GM18909 (cell line): Measurements from ENCODE around the gene IFNGR2.
"Not testable (repeated sequence)": the region's sequence is repeated elsewhere in the genome, so short reads cannot be mapped to it uniquely, and the experiment has no call there.

Experiments used
- ATAC-seq: cut with Tn5 transposase; IDR thresholded peaks from one replicate; pipeline ENCODE4 v1.9.1; 2021; ENCODE audit warnings: mild to moderate bottlenecking; ENCODE audit not compliant: unreplicated experiment, poor library complexity

Gene IFNGR2

DNA sequence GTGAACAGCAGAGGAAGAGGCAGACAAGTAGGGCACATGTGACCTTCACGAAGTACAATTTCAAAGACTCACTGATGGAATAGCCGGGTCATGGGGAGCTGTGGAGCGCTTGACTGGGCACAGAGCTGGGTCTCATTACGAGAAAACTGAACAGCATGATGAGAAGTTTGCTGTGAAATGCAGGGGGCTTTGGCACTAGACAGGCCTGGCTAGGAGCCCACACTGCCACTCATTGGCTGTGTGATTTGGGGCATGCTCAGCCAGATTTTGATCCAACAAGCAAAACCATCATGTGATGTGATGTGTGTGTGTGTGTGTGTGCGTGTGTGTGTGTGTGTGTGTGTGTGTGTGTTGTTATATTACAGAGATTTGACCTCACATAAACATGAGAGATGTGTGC lies 4.9 kb upstream of the IFNGR2 start:
- no peak for ATAC-seq

DNA sequence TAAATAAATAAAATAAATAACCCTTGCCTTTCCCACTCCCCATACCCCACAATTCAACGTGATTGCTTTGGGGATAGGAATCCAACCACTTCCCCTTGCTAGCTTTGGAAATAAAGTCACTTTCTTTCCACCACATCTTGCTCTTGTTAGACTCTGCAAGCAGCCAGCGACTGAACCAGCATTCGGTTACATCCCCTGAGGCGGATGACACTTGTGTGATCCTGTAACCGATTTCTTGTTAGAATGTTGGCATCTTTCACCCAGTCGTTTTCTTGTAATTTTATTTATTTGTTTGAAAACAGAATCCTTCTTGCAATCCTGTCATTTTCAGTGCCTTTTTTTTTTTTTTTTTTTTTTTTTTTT lies 1.6 kb upstream of the IFNGR2 start:
- ATAC-seq = no peak

DNA sequence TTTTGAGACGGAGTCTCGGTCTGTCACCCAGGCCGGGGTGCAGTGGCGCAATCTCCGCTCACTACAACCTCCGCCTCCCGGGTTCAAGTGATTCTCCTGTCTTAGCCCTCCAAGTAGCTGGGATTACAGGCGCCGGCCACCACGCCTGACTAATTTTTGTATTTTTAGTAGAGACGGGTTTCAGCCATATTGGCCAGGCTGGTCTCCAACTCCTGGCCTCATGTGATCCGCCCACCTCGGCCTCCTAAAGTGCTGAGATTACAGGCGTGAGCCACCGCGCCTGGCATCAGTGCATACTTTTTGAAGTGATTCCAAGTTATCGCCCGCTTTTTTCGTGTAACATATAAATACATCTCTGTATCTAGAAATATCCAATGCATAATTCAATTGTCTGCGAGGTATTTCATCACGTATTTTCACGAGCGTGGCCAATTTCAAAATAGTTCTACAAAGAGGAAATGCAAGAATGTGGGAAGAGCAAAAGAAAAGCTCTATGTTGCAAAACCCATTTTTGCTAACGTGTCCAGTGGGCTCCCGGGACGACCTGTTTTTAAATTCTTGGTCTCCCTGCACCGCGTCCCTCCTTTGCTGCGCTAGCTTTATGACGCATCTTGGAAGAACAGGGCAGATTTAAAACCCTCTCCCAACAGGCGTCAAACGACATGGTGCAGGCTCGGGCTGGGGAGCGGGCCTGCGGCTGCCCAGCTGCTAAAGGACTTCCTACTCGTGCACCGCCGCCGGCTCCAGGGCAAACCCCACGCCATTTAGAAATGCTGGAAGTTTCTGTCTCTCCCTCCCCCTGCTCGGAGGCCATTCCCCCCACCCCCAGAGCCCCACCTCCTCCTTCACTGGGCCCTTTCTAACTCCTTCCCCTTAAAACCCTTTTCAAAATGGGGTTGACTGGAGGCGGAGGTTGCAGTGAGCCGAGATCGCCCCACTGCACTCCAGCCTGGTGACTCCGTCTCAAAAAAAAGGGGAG lies 923 bp upstream of the IFNGR2 start:
- ATAC-seq = no peak

DNA sequence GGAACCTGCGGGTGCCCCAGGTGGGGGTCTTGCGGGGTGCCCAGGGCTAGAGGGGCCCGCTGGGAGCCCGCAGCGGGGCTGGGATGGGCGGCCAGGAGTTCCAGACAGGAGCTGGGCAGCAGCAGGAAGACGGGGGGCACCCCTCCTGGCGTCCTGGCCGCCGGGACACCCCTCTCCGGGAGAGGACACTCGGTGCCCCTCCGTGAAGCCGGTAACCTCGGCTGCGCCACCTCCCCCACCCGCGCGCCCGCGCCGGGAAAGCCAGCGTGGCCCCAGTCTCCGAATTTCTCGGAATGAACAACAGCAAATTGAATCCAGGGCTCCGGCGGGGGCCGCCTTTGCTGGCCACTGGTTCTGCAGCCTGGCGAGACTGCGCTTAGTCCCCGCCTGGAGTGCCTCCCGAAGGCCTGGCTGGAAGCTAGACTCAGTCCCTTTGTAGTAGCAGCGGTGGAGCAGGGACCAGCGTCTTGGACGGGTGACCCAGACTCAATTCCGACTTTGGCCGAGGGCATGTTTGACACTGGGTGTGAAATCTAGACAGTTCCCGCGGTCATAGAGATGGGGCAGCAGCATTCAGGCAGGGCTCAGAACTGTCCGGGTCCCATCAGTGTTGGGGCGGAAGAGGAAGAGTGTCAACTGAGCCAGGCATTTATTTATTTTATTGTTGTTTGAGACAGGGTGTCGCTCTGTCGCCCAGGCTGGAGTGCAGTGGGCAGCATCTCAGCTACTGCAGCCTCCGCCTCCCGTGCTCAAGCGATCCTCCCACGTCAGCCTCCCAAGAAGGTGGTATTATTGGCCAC lies 773 bp downstream of the IFNGR2 start:
- ATAC-seq = no peak

DNA sequence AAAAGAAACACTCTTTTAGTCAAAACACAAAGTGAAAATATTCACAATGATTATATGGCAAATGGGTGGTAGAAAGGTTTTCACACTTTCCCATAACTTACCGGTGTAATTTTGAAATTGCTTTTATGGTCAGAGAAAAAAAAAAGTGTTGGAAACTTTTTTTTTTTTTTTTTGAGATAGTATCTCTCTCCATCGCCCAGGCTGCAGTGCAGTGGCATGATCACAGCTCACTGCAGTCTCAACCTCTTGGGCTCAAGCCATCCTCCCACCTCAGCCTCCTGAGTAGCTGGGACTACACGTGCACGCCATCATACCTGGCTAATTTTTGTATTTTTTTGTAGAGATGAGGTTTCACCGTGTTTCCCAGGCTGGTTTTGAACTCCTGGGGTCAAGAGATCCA lies 3.3 kb downstream of the IFNGR2 start:
- no peak for ATAC-seq

DNA sequence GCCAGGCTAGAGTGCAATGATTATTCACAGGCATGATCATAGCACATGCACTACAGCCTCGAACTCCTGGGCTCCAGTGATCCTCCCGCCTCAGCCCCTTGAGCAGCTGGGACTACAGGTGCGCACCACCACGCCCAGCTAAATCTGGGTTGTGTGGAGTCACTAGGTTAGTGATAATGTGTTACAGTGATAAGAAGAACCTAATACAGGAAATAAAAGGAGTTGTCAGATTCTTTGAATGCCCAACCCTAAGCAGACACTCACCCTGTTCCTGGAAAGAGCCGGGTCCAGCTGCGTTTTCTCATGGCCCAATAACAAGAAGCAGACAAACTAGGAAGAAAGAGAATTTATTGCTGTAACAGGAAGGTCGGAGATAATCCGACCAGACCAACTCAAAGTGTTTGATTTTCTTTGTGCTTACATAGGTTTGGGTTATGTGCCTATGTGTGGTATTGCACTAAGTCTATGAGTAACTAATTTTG lies 8.8 kb downstream of the IFNGR2 start:
- no peak for ATAC-seq

DNA sequence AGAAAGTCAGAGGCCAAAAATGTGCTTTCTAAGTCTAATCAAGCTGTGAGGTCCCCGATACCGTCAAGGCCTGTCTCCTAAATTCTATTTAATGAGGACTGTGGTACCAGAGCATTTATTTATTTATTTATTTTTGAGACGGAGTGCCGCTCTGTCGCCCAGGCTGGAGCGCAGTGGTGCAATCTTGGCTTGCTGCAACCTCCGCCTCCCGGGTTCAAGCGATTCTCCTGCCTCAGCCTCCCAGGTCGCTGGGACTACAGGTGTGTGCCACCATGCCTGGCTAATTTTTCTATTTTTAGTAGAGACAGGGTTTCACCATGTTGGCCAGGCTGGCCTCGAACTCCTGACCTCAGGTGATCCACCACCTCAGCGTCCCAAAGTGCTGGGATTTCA lies 9.2 kb downstream of the IFNGR2 start:
- not testable (repeated sequence) for ATAC-seq

DNA sequence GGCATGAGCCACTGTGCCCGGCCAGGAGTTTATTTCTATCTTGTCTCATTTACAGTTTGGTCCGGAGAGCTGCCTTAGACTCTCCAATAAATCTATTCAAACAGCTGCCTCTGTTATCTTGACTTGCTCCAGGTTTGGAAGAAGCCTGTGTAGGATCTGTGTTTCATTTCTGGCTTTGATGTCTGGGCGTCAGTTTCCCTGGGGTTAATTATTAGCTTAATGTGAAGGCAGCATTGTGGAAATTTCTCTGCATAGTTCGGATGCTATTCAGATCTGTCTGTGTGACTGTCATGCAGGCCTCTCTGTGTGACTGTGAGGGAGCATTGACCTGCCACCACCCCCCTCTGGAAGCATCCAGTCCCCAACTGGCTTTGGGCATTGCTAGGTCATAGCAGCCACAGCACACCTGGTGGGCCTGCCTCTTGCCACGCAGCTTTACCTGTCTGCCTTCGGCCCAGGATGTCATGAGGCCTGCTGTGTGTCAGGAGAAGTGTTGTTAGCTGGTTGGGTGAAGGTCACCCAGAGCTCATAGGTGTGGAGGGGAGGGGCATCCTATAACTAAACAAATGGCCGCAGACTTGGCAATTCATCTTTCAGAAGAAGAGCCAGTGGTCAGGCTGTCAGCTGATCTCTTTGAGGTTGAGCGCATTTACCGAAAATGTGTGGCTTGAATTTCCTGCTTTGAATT lies 9.8 kb downstream of the IFNGR2 start:
- ATAC-seq = peak; percentile 46

DNA sequence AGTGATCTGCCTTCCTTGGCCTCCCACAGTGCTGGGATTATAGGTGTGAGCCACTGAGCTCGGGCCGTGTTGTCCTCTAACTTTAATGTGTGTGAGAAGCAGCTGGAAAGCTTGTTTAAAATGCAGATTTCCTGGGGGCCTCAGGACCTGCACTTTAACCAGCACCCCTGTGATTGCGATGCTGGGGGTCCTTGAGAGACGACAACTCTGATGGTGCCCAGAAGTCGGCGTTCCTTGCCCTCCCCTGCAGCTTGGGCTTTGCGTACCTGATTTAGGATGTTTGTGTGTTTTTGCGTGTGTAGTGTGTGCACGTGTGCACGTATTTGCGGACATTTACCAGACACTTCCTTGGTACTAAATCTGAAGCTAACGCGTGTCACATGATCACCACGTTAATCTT lies 10.9 kb downstream of the IFNGR2 start:
- ATAC-seq = no peak

DNA sequence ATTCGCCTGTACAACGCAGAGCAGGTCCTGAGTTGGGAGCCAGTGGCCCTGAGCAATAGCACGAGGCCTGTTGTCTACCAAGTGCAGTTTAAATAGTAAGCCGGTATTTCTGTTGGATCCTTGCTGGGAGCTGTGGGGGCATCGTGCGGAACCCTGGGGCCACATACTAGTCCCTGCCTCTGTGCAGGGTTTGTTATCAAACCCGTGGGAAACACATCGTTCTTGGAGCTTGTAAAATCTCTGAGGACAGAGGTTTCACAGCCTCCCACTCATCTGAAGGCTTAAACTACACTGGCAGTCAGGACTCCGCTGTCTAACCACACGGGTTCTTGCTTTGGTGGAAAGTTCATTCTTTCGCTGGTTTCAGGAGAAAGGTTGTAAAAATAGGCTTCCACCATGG lies 11.7 kb downstream of the IFNGR2 start:
- ATAC-seq = no peak

DNA sequence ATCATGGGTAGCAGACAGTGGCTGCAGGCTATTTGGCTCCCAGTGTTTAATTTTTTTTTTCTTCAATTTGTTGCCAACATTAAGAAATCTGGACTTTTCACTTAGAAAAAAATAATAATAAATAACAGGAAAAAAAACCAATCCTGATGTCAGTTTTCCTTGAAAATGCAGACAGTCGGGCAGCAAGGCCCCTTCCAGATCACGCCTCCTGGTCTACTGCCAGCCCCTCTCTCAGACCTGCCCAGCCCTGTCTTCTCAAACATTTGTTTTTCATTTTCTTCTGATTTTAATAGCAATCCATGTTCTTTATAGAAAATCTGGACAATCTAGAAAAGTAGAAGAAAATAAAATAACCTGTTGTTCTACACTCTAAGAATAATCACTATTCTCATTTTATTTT lies 15.5 kb downstream of the IFNGR2 start:
- ATAC-seq = no peak

DNA sequence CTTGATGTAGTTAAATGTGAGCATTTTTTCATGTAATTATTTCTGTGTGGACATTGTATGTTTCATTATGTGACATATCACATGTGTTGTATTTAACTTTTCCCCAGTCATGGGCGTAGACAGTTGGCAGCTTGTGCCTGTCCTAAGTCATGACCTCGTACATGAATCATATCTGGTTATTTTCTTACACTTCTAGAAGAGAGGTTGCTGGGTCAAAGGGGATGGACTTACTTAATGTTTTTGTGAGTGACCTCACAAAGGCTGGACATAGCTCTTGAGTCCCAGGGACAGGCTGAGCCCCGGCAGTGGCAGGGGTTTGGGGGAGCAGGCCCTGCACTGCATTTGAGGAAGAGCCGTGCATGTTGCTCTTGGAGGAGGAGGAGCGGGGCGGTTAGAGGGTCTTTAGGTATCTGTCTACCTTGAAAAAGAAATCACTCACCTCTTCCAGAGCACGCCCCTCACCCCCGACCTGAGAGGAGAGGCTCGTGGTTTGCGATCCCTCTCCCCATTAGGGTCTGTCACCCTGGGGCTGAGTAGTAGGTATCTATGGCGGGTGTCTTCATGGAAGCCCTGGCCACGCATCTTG lies 16.4 kb downstream of the IFNGR2 start:
- no peak for ATAC-seq

DNA sequence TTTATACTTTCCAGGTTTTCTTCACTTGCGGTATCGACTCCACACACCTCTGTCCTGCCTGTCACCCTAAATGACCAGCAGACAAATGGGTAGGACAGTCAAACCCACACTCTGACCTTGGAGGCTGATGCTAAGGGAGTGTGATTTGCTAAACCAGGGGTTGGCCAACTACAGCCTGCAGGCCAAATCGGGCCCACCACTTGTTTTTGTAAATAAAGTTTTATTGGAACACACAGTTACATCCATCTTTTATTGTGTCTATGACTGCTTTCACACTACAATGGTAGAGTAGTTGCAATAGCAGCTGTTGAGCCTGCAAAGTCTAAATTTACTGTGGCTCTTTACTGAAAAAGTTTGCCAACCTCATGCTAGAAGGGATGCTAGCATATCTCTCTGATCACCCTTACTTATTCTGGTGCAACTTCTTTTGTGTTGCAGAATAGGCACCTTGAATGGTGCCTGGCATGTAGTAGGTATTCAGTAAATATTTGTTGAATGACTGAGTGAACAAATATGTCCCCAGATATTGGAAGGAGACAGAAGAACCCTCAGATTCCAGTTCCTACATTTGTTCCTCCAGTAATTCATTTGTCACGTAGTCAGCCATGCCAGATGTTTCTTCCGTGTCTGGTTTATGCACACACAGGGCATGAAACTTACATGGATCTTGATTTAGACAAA lies 18.6 kb downstream of the IFNGR2 start:
- ATAC-seq = no peak

DNA sequence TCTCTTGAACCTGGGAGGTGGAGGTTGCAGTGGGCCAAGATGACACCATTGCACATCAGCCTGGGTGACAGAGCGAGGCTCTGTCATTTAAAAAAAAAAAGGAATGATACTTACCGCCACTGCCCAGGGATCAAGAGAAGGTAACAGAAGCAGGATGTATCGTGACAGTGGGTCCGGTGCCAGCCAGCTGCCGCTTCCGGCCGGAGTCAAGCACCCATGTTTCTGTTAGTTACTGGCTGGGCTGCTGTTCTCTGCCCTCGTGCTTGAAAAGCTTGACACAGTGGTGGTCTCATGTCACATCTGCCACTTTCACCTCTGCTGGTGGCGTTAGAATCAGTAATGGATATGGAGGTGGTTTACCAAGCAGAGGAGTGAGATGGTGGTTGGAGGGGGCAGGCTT lies 21.0 kb downstream of the IFNGR2 start:
- ATAC-seq = no peak

DNA sequence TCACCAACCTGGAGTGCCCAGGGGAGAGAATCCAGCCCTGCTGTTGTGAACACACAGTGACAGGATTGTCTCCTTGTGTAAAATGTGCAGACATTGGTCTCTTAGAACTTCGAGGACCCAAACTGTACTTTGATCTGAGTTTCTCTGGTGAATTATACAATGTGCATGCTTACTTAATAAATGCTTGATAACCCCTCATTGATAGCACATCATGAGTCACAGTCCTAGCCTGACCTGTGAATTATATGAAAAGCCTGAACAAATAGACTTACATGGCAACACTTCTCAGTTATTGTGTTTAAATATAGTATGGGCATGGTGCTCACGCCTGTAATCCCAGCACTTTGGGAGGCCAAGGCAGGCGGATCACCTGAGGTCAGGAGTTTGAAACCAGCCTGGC lies 22.6 kb downstream of the IFNGR2 start:
- no peak for ATAC-seq

DNA sequence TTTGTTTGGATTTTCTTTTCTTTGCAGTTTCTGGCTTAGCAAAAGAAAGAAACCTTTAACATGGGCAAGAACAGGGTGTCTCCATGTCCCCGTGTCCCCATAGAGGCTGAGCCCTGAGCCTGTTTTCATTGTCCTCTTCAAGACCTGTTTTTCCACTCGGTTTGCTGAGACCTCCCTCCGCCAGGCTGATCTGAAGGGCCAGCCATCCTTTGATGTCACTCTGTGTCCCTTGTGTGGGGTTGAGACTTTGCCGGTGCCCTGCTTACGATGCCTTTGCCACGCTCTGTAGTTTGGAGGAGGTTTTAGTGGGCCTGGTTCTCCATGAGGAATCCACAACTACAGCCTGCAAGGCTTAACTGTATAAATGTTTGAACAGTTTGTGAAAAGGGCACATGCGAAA lies 23.8 kb downstream of the IFNGR2 start:
- ATAC-seq = no peak

DNA sequence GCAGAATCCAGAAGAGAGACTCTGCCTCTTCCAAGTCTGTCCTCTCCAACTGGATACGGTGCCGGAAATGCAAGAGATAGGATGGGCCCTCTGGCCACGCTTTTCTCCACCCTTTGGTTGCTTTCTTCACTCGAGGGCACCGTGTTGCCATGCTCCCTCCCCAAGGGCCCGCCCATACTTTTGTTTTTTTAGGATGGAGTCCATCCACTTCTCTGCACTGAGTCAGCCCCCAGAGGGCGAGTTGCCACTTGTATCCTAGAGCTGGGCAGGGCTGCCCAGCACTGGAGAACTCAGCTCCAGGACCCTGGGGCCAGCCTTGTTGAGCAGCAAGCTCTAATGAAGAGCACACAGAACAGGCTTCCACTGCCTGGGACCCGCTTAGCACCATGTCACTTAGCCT lies 25.5 kb downstream of the IFNGR2 start:
- no peak for ATAC-seq

DNA sequence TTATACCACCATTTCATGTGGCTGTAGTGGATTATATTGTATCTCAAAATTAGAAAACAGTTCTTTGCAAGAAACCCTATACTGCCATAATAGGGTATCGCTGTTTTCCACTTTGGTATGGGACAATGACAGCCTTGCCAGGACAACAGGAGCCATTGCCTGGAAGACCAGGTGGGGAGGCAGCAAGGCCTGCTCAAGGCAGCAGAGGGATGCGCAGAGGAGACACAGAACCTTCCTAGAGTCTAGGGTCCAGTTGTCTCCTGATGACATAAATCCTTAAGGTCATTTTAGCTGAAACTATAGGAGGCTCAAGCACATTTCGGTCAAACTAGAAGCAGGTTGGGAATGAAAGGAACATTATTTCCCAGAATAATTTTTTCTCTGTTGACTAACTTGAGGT lies 27.6 kb downstream of the IFNGR2 start:
- no peak for ATAC-seq

DNA sequence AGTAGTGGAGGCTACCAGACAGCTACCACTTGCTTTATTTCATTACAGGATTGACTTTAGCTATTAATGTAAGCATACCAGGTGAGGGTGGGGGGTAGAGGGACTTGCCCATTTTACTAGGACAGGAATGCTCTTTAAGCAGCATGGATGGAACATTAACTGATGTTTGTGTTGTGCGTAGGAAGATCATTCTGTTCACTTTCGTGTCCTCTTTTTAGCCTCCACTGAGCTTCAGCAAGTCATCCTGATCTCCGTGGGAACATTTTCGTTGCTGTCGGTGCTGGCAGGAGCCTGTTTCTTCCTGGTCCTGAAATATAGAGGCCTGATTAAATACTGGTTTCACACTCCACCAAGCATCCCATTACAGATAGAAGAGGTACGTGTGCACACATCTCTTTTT lies 29.3 kb downstream of the IFNGR2 start:
- ATAC-seq = no peak

DNA sequence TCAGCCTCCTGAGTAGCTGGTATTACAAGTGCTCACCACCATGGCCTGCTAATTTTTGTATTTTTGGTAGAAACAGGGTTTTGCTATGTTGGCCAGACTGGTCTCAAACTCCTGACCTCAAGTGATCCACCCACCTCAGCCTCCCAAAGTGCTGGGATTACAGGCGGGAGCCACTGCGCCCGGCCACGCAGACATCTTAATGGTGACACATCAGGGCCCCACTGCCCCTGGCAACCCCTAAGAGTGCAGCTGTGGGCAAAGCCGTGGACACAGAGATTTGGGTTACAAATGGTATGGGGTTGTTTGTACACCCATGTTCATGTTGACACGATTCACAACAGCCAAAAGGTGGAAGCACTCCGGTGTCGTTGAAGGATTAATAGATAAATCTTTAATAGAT lies 29.8 kb downstream of the IFNGR2 start:
- no peak for ATAC-seq
